HG02870 (cell line): ENCODE data around the gene C4orf33.
"Not testable (repeated sequence)": the region's sequence is repeated elsewhere in the genome, so short reads cannot be mapped to it uniquely, and the experiment has no call there.

ENCODE experiments used
- ATAC-seq: cut with Tn5 transposase; IDR thresholded peaks from one replicate; pipeline ENCODE4 v1.9.1; 2021; ENCODE audit warnings: mild to moderate bottlenecking, moderate library complexity; ENCODE audit not compliant: unreplicated experiment

Gene C4orf33

GRCh38 chr4:129095811-129096454 lies at the start of gene C4orf33:
Gene C4orf33, plus strand, starts transcription at chr4:129096152. Its CDS starts 6,459 bp downstream, at chr4:129102611.
- ATAC-seq, result peak; percentile 42

- no peak for ATAC-seq
Observed at GRCh38 chr4:129059028-129059427, 36.9 kb upstream of the C4orf33 start.

GRCh38 chr4:129062580-129062979 lies 33.4 kb upstream of the C4orf33 start:
- no peak for ATAC-seq

GRCh38 chr4:129063640-129064039 lies 32.3 kb upstream of the C4orf33 start:
- ATAC-seq, result no peak

GRCh38 chr4:129064717-129065116 lies 31.2 kb upstream of the C4orf33 start:
- ATAC-seq, result no peak

- not testable (repeated sequence) for ATAC-seq
Observed at GRCh38 chr4:129069537-129069936, 26.4 kb upstream of the C4orf33 start.

GRCh38 chr4:129077326-129077725 lies 18.6 kb upstream of the C4orf33 start:
- ATAC-seq, result no peak

GRCh38 chr4:129080129-129080528 lies 15.8 kb upstream of the C4orf33 start:
- ATAC-seq, result no peak

- no peak for ATAC-seq
Observed at GRCh38 chr4:129082302-129082701, 13.7 kb upstream of the C4orf33 start.

GRCh38 chr4:129085472-129085871 lies 10.5 kb upstream of the C4orf33 start:
- no peak for ATAC-seq

GRCh38 chr4:129087516-129087915 lies 8.4 kb upstream of the C4orf33 start:
- no peak for ATAC-seq

- ATAC-seq, result no peak
Observed at GRCh38 chr4:129092631-129093190, 3.2 kb upstream of the C4orf33 start.

GRCh38 chr4:129093191-129093920 lies 2.6 kb upstream of the C4orf33 start, which contains the start of gene SCLT1:
Gene SCLT1, minus strand, starts transcription at chr4:129093539. Its CDS starts 436 bp downstream, at chr4:129093103.
- ATAC-seq, result peak; percentile 90

- ATAC-seq, result no peak
Observed at GRCh38 chr4:129094347-129094746, 1.6 kb upstream of the C4orf33 start.

- no peak for ATAC-seq
Observed at GRCh38 chr4:129098531-129099001, 2.6 kb downstream of the C4orf33 start.

- no peak for ATAC-seq
Observed at GRCh38 chr4:129109965-129110824, 14.2 kb downstream of the C4orf33 start.

GRCh38 chr4:129110931-129111330 lies 15.0 kb downstream of the C4orf33 start:
- no peak for ATAC-seq

GRCh38 chr4:129111919-129112318 lies 16.0 kb downstream of the C4orf33 start:
- ATAC-seq, result no peak

- ATAC-seq, result no peak
Observed at GRCh38 chr4:129113434-129113833, 17.5 kb downstream of the C4orf33 start.

GRCh38 chr4:129113919-129114318 lies 18.0 kb downstream of the C4orf33 start:
- no peak for ATAC-seq

GRCh38 chr4:129117705-129118104 lies 21.8 kb downstream of the C4orf33 start:
- no peak for ATAC-seq
